Activated CD8-positive, alpha-beta memory T cell treated with anti-CD3 and anti-CD28 coated beads for 48 hours (primary cell): ENCODE data around the gene BCL6.
"Not testable (repeated sequence)": the region's sequence is repeated elsewhere in the genome, so short reads cannot be mapped to it uniquely, and the experiment has no call there.

ENCODE experiments used
- DNase-seq, 3 experiments: peaks; one replicate each; pipeline ENCODE4 v3.0.0-alpha.2; 2020; ENCODE audit warnings: low read depth in 2 of 3, low spot score in 2 of 3

The BCL6 gene

DNA sequence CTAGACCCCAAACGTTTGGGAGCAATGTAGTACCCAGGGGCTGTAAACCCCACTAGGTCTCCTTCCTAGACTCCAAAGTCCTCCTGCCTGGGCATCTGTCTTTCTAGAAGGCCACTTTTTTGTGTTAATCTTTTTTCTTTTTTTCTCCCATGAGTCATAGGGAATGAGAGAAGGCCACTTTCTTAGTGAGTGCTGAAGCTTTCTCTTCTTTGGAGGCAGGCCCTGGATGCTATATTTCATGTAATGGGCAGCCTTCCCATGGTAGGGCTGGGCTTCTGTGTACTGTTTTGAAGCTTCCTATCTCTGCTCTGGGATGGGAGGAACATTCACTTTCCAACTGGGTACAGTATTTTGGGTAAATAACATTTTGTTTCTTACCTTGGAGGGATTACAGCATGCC, 27.7 kb downstream of the BCL6 start:
- no peak for DNase-seq

DNA sequence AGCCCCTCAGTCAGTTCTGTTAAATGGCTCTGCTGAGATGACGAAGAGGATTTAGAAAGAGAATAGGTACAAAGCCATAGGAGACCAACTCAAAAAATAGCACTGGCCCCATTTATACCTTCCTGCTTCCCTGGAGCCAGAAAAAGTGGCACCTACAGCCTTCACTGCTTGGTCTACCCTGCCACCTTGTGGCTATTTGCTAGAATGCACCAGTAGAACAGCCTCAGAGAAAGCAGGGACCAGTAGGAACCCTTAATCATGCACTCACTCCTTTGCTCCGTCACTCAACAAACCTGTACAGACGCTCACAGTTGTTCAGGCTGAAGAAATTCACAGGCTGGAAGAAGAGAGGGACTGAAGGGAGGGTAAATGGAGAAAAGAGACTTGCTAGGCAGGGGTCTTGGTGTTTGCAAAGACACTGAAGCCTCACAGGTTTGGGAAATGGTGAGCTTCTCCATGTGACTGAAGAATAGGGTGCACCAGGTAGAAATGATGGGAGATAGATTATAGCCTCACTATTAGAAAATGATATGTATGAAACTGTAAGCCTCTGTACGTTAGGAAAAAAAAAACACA, 30.8 kb downstream of the BCL6 start:
- peak; percentile 26 to 40 (median 40) for DNase-seq

- DNase-seq: no peak
These were observed 31.8 kb downstream of the BCL6 start for GRCh38 chr3:187713504-187713903.

- DNase-seq: no peak
These were observed 36.1 kb downstream of the BCL6 start for GRCh38 chr3:187709155-187709554.

DNA sequence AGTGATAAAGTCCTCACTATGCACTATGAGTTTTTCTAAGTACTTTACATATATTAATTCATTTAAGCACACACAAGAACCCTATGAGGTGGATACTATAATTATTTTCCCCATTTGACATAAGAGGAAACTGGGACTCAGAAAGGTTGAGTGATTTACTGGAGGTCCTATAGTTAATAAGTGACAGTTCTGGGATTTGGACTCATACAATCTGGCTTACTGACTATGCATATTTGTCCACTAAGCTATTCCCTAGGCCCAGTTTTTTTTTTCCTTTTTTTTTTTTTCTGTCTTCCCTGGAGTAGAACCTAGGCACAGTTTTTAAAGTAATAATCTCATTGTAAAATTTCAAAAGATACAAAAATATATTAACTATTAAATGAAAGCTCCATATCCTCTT, 36.6 kb downstream of the BCL6 start:
- DNase-seq: no peak

DNA sequence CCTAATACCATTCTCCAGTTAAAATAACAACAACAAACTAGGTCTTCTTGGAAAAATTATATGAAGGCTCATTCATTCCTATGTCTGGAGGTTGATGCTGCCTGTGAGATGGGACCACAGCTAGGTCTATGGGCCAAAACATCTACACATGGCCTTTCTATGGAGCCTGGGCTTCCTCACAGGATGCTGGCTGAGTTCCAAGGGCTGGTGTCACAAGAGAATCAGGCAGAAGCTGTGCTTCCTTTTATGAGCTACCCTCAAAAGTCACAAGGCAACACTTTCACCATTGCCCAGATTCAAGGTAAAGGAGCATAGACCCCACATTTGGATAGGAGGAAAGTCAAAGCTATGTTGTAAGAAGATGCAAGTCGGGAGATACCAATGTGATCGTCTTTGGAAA, 38.3 kb downstream of the BCL6 start:
- DNase-seq: no peak

DNA sequence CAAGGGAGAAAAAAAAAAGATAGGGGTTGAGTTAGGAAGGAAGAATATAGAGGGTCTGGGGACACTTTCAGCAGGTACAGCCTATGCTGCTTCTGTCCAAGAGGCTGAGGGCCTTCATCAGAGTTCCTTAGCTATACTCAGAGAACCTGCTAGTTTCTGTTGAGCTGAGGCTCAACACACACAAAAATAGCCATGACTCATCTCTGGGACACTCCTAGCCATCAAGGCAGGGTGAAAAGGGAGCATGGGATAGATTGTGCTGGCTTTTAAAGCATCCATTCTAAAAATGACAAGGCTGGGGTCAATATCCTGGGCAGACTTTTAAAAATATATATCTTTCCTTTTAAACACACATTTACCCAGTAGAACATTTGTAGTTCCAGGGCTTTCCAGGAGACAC, 40.1 kb downstream of the BCL6 start:
- no peak for DNase-seq

- no peak for DNase-seq
These were observed 42.7 kb downstream of the BCL6 start, which contains the start of gene RTP2 for GRCh38 chr3:187702507-187703033. Gene RTP2 (minus strand): TSS chr3:187702557. CDS start chr3:187702128, 429 bp downstream.

GRCh38 chr3:187700249-187700648, 45.0 kb downstream of the BCL6 start:
- no peak for DNase-seq

DNA sequence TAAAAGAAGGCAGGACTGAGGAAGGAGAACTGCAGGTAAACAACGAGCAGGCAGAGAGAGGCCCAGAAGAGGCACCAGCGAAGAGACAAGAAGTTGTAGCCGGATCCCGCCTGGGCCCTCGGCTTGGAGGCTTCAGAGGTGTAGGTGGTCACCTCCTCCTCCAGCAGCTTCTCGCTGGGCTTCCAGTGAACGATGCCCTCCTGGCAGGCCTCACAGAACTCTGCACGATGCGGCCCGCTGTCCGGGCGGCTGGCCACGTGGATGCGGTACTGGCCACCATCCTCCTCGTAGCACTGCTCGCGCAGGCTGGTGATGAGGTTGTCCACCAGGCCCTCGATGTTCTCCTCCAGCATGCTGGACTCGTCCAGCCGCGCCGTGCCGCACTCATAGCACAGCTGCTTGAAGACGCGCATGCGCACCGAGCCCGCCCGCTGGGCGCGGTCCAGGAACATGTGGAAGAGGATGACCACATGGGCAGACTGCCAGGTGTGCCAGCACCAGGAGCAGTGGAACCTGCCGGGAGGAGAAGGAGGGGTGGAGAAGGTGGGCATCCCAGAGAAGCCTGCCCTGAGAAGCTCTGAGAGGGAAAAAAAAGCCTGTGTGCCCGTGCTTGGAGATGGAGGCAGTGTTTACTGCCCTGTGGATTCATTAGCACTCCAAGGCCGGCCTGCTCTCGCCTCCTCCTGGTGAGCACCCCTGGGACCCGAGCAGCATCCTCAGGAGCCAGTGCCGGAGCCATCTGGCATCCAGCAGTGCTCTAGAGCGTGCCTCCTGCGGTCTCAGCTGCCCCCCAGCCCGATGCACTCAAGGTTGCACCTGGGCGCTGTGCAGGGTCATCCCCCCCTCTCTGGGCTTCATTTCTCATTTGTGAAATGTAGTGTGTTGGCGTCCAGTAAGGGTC, 46.5 kb downstream of the BCL6 start:
- DNase-seq: no peak

DNA sequence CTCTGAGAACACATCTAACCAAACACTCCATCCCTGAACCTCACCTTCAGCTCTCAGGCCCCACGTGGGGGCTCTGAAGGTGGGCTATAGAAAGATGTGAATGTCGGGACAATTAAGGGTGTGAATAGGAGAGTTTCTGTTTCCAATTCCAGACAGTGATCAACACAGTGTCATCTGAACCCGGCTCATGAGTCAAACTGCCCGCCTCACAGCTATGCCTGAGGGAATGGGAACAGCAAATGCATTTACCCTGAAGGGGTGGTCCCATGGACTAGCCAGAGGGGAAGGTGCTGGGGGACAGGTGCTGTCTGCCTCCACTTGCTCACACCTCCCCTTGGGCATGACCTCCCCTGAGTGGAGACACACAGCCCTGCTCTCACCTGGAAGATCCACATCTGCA, 49.2 kb downstream of the BCL6 start:
- no peak for DNase-seq

GRCh38 chr3:187695449-187695848, 49.8 kb downstream of the BCL6 start:
- no peak for DNase-seq

DNA sequence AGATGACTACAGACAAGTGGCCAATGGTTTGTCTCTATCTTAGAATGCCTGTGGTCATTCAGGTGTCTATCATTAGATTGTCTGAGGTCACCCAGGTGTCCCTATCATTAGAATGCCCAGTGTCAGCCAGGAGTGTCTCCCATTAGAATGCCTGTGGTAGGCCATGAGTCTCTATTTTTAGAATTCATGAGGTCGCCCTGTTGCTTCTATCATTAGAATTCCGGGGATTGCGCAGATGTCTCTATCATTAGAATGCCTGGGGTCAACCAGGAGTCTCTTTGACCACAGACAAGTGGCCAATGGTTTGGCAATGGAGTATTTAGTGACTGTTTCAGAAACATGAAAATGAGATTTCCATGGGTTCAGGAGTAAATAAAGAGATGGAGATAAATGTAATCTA, 50.5 kb downstream of the BCL6 start:
- no peak for DNase-seq

- no peak for DNase-seq
These were observed 51.8 kb downstream of the BCL6 start for GRCh38 chr3:187693431-187693830.

- DNase-seq: no peak
These were observed 55.3 kb downstream of the BCL6 start for GRCh38 chr3:187689984-187690383.

DNA sequence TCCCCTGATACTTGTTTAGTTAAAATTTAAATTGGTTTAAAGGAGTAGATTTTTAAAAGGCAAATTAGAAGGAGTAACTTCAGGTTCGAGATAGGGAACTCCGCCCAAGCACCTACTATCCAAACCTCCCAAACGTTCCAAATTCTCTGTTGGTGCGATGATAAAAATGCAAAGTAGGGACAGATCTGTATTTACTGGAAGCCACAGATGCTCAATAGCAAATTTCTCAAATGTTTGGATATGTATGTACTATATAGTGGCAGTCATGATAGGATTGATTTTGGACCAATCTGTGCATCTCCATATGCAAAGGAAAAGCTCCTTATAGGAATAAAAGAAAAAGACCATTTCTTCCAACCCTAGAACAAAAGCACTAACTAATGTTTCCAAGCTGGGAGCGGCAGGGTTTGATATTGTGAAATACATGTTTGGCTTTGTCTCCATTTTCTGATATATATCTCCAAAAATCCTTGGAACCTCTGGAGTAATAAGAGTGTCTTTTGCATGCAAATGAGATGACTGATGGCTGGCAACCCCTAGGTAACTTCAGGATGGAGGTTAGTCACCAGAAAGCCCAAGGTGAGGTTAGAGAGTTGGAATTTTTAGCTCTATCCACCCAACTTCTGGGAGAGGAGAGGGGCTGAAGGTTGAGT, 58.5 kb downstream of the BCL6 start:
- DNase-seq: no peak

- DNase-seq: no peak
These were observed 59.3 kb downstream of the BCL6 start for GRCh38 chr3:187685948-187686347.

DNA sequence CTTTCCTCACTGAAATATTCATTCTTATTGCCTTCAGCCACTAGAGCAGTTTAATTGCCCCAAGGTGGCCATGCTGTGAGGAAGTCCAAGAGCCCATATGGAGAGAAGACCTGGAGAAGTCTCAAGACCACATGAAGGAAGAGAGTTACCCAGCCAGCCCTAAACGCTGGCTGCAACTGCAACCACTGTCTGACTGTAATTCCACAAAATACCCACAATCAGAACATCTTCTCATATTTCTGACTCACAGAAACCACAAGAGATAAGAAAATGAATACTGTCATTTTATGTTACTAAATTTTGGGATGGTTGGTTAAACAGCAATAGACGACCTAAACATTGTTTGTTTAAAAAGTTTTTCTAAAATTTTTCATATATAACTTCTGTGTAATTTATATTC, 60.4 kb downstream of the BCL6 start:
- DNase-seq: no peak

DNA sequence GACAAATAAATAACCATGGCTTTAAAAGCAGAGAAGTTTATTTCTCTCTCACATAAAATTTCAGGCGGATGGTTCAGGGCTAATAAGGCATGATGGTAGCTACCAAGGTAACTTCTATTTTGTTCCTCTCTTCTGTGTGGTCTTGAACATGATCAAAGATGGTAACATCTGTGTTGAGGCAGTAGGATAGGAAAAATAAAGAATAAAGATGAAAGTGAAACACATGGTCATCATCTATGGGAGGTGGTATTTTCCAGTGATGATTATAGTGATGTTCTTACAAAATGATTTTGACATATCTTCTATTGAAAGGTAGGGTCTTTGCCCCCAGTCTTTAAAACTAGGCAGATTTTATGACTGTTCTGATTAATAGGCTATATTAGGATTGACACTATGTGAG, 60.8 kb downstream of the BCL6 start:
- no peak for DNase-seq

GRCh38 chr3:187681756-187682155, 63.5 kb downstream of the BCL6 start:
- DNase-seq: not testable (repeated sequence)

GRCh38 chr3:187679638-187680396, 65.5 kb downstream of the BCL6 start:
- peak; percentile 14 to 48 (median 22) for DNase-seq
